ENCODE data around the gene SLC1A4.

DNA sequence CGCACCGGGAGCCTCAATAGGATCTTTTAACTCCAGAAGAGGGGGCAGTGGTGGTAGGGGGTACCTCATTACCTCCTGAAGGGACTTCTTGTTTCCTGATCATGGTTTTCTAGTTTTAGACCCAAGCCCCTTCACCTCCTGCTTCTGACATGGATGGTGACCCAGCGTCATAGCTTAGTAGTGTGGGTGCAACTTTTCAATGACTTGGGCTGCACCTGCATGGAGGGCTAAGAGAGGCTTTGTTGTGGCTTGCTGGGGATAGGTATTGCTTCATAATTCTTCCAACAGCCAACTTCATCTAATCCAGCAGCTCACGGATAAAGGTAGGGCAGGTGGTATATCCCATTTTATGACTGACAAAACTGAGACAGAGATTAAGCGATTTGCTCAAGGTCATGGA lies 3.0 kb downstream of the SLC1A4 start:
- TF ChIP-seq, protein P1, sequence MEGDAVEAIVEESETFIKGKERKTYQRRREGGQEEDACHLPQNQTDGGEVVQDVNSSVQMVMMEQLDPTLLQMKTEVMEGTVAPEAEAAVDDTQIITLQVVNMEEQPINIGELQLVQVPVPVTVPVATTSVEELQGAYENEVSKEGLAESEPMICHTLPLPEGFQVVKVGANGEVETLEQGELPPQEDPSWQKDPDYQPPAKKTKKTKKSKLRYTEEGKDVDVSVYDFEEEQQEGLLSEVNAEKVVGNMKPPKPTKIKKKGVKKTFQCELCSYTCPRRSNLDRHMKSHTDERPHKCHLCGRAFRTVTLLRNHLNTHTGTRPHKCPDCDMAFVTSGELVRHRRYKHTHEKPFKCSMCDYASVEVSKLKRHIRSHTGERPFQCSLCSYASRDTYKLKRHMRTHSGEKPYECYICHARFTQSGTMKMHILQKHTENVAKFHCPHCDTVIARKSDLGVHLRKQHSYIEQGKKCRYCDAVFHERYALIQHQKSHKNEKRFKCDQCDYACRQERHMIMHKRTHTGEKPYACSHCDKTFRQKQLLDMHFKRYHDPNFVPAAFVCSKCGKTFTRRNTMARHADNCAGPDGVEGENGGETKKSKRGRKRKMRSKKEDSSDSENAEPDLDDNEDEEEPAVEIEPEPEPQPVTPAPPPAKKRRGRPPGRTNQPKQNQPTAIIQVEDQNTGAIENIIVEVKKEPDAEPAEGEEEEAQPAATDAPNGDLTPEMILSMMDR (IDR thresholded peaks at IDR 0.05 in 2 of 3, conservative IDR thresholded peaks at IDR 0.05 in 1 of 3; ENCODE audit: control insufficient read depth in 2 of 3, extremely low read depth in 1 of 3, insufficient read depth in 1 of 3, low read depth in 3 of 3, low read length in 3 of 3), result no peak
- TF ChIP-seq STAT3 (IDR thresholded peaks at IDR 0.05; ENCODE audit: low read depth, low read length) (no peak), IKZF1 (conservative IDR thresholded peaks at IDR 0.05) (no peak), CBX3 (IDR thresholded peaks at IDR 0.05; ENCODE audit: borderline replicate concordance, low read depth) (no peak), RFX5 (IDR thresholded peaks at IDR 0.05; ENCODE audit: low read depth, low read length) (no peak), RAD21 (IDR thresholded peaks at IDR 0.05; ENCODE audit: insufficient read depth, low read depth, low read length) (no peak)
- TF ChIP-seq, protein P2, sequence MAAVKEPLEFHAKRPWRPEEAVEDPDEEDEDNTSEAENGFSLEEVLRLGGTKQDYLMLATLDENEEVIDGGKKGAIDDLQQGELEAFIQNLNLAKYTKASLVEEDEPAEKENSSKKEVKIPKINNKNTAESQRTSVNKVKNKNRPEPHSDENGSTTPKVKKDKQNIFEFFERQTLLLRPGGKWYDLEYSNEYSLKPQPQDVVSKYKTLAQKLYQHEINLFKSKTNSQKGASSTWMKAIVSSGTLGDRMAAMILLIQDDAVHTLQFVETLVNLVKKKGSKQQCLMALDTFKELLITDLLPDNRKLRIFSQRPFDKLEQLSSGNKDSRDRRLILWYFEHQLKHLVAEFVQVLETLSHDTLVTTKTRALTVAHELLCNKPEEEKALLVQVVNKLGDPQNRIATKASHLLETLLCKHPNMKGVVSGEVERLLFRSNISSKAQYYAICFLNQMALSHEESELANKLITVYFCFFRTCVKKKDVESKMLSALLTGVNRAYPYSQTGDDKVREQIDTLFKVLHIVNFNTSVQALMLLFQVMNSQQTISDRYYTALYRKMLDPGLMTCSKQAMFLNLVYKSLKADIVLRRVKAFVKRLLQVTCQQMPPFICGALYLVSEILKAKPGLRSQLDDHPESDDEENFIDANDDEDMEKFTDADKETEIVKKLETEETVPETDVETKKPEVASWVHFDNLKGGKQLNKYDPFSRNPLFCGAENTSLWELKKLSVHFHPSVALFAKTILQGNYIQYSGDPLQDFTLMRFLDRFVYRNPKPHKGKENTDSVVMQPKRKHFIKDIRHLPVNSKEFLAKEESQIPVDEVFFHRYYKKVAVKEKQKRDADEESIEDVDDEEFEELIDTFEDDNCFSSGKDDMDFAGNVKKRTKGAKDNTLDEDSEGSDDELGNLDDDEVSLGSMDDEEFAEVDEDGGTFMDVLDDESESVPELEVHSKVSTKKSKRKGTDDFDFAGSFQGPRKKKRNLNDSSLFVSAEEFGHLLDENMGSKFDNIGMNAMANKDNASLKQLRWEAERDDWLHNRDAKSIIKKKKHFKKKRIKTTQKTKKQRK (IDR thresholded peaks at IDR 0.05; ENCODE audit: low read depth, low read length), result no peak

Data from GM12878 (cell line).